OCI-LY1 (cell line): Measurements from ENCODE around the gene BORA.
A peak's percentile ranks its signal among the peaks of the same experiment; 100 is the strongest.

ENCODE experiments used
- H2AFZ ChIP-seq: fragments of 200-600 bp; sonication (generic), shearing (Covaris generic); 2 replicates; pipeline ENCODE4 v1.6.0; 2014; ENCODE audit warnings: antibody characterized with exemption, mild to moderate bottlenecking, low read length
- H3F3A ChIP-seq: fragments of 200-600 bp; sonication (generic), shearing (Covaris generic); 2 replicates; pipeline ENCODE4 v1.6.0; 2014; ENCODE audit warnings: mild to moderate bottlenecking, antibody characterized with exemption, low read length, moderate library complexity; ENCODE audit not compliant: insufficient read depth
- H3K27ac ChIP-seq: fragments of 200-600 bp; sonication (generic); 2 replicates; pipeline ENCODE4 v1.5.1; 2014; ENCODE audit warnings: low read length, mixed run types, mild to moderate bottlenecking, low read depth; ENCODE audit not compliant: poor library complexity, severe bottlenecking
- H3K27me3 ChIP-seq: fragments of 200-600 bp; sonication (generic); 2 replicates; pipeline ENCODE4 v1.6.0; 2014; ENCODE audit warnings: antibody characterized with exemption, mild to moderate bottlenecking, low read length, moderate library complexity; ENCODE audit not compliant: insufficient read depth
- H3K36me3 ChIP-seq: fragments of 200-600 bp; sonication (generic); 2 replicates; pipeline ENCODE4 v1.6.1; 2014; ENCODE audit warnings: mild to moderate bottlenecking, antibody characterized with exemption, low read length, moderate library complexity, mixed read lengths; ENCODE audit not compliant: insufficient read depth
- H3K4me1 ChIP-seq: fragments of 200-600 bp; sonication (generic); 2 replicates; pipeline ENCODE4 v1.5.1; 2014; ENCODE audit warnings: mild to moderate bottlenecking, low read length, moderate library complexity; ENCODE audit not compliant: insufficient read depth, severe bottlenecking
- H3K4me2 ChIP-seq: fragments of 200-600 bp; sonication (generic), shearing (Covaris generic); 2 replicates; pipeline ENCODE4 v1.6.1; 2014; ENCODE audit warnings: low read length
- H3K4me3 ChIP-seq: fragments of 200-600 bp; sonication (generic); 2 replicates; pipeline ENCODE4 v1.5.1; 2014; ENCODE audit warnings: low read length, low read depth, mild to moderate bottlenecking, mixed read lengths; ENCODE audit not compliant: poor library complexity, severe bottlenecking
- H3K79me2 ChIP-seq: fragments of 200-600 bp; shearing (Covaris generic); 2 replicates; pipeline ENCODE4 v1.6.1; 2016; ENCODE audit warnings: mixed run types, low read length, mixed read lengths; ENCODE audit not compliant: insufficient read depth
- H3K9ac ChIP-seq: fragments of 200-600 bp; sonication (generic), shearing (Covaris generic); 2 replicates; pipeline ENCODE4 v1.6.1; 2014; ENCODE audit warnings: mild to moderate bottlenecking, low read length, mixed read lengths
- H3K9me2 ChIP-seq: fragments of 200-600 bp; sonication (generic), shearing (Covaris generic); 2 replicates; pipeline ENCODE4 v1.6.1; 2014; ENCODE audit warnings: low read depth, mild to moderate bottlenecking, low read length, mixed read lengths
- H3K9me3 ChIP-seq: fragments of 200-600 bp; shearing (Covaris generic); 2 replicates; pipeline ENCODE4 v1.6.1; 2014; ENCODE audit warnings: low read length, mixed read lengths
- H4K20me1 ChIP-seq: fragments of 200-600 bp; sonication (generic), shearing (Covaris generic); 2 replicates; pipeline ENCODE4 v1.6.0; 2016; ENCODE audit warnings: mild to moderate bottlenecking, low read length; ENCODE audit not compliant: insufficient read depth
- CTCF ChIP-seq: fragments of 200-600 bp; sonication (generic), shearing (Covaris generic); IDR thresholded peaks from 2 replicates; pipeline ENCODE4 v1.5.1; 2017; ENCODE audit warnings: mild to moderate bottlenecking, antibody characterized with exemption, low read length, moderate library complexity, mixed read lengths
- EZH2 ChIP-seq: fragments of 200-600 bp; sonication (generic), shearing (Covaris generic); IDR thresholded peaks from 2 replicates; pipeline ENCODE4 v1.8.0; 2017; ENCODE audit warnings: borderline replicate concordance, mixed run types, mild to moderate bottlenecking, antibody characterized with exemption, low read length, moderate library complexity, mixed read lengths

Gene BORA

GRCh38 chr13:72763411-72763810 is 35.7 kb downstream of the BORA start:
- Histone ChIP-seq H3K36me3 (peaks cover 99% of the 10 kb centered on the region), H4K20me1 (no peaks in the 10 kb centered on the region), H3K27ac (no peak overlapping the region), H3K79me2 (no peaks in the 10 kb centered on the region), H3K4me1 (no peaks in the 10 kb centered on the region), H3K9ac (no peak overlapping the region), H3F3A (no peaks in the 10 kb centered on the region), H3K4me3 (no peak overlapping the region), H3K4me2 (no peak overlapping the region), H3K9me2 (no peaks in the 10 kb centered on the region), H2AFZ (no peak overlapping the region), H3K27me3 (no peaks in the 10 kb centered on the region), H3K9me3 (no peaks in the 10 kb centered on the region)
- TF ChIP-seq CTCF (no peak), EZH2 (no peak)

- H4K20me1 ChIP-seq: no peaks in the 10 kb centered on the region
- no peak overlapping the region for H3K4me3 ChIP-seq
- no peak overlapping the region for H3K9ac ChIP-seq
- H3K9me3 ChIP-seq: no peaks in the 10 kb centered on the region
- no peak overlapping the region for H3K27ac ChIP-seq
- H3K4me1 ChIP-seq: peaks cover under 1% of the 10 kb centered on the region
- H3F3A ChIP-seq: no peaks in the 10 kb centered on the region
- TF ChIP-seq CTCF (no peak), EZH2 (no peak)
- no peaks in the 10 kb centered on the region for H3K27me3 ChIP-seq
- peaks cover 10% of the 10 kb centered on the region; the same call in 1 of the 2 replicates for H3K79me2 ChIP-seq
- H3K36me3 ChIP-seq: peaks cover 97% of the 10 kb centered on the region
- no peak overlapping the region for H3K4me2 ChIP-seq
- H2AFZ ChIP-seq: no peak overlapping the region
- H3K9me2 ChIP-seq: no peaks in the 10 kb centered on the region
Observed at GRCh38 chr13:72774019-72774418, 46.3 kb downstream of the BORA start.

- H3K36me3 ChIP-seq: peaks cover 48% of the 10 kb centered on the region
- H3K79me2 ChIP-seq: peaks cover 65% of the 10 kb centered on the region
Observed at GRCh38 chr13:72781451-72782439, 54.0 kb downstream of the BORA start, which contains the start of the genes DIS3 and PIBF1. DIS3 (minus strand) TSS chr13:72781900; CDS start chr13:72781832, 68 bp downstream. PIBF1 (plus strand) TSS chr13:72782133; CDS start chr13:72783470, 1,337 bp downstream.

More at GRCh38 chr13:72781451-72782439, 54.0 kb downstream of the BORA start, which contains the start of the genes DIS3 and PIBF1:
- Histone ChIP-seq H3F3A (no peaks in the 10 kb centered on the region), H3K9ac (peak within 1 kb of the TSS; percentile 79), H4K20me1 (no peaks in the 10 kb centered on the region), H3K9me3 (no peaks in the 10 kb centered on the region), H3K4me1 (peaks cover 35% of the 10 kb centered on the region), H2AFZ (no peak within 1 kb of the TSS), H3K27ac (peak within 1 kb of the TSS; percentile 53), H3K27me3 (no peaks in the 10 kb centered on the region), H3K9me2 (no peaks in the 10 kb centered on the region), H3K4me3 (peak within 1 kb of the TSS; percentile 78), H3K4me2 (peak within 1 kb of the TSS; percentile 88)
- no peak for TF ChIP-seq EZH2
- peak; percentile 43; the same call in 1 of the 2 replicates for TF ChIP-seq CTCF
